Stimulated activated CD4-positive, alpha-beta T cell treated with anti-CD3 and anti-CD28 coated beads, TNF-alpha, amount 100 ng/mL, for 48 hours (primary cell): Measurements from ENCODE around the gene TRIM56.
"Not testable (repeated sequence)": the region's sequence is repeated elsewhere in the genome, so short reads cannot be mapped to it uniquely, and the experiment has no call there.

Experiments used
- DNase-seq, 3 donors: peaks; one replicate each; pipeline ENCODE4 v3.0.0-alpha.2; 2020; ENCODE audit warnings: low read depth in 3 of 3

The TRIM56 gene

GRCh38 chr7:101092266-101092905, 7.1 kb downstream of the TRIM56 start:
- DNase-seq: not testable (repeated sequence)

- no peak for DNase-seq
Observed at GRCh38 chr7:101093906-101094305, 8.6 kb downstream of the TRIM56 start.

- DNase-seq: no peak
Observed at GRCh38 chr7:101094376-101094775, 9.1 kb downstream of the TRIM56 start.

GRCh38 chr7:101094791-101095375, 9.6 kb downstream of the TRIM56 start:
- DNase-seq: peak in 2 of 3 donors; percentile 24 to 37

- no peak for DNase-seq
Observed at GRCh38 chr7:101096331-101096956, 11.2 kb downstream of the TRIM56 start.

- DNase-seq: no peak
Observed at GRCh38 chr7:101096957-101097347, 11.7 kb downstream of the TRIM56 start.

- no peak for DNase-seq
Observed at GRCh38 chr7:101097561-101097960, 12.3 kb downstream of the TRIM56 start.

GRCh38 chr7:101099969-101100781, 14.9 kb downstream of the TRIM56 start:
- DNase-seq: peak; percentile 38 to 60 (median 45)

GRCh38 chr7:101100858-101101847, 15.9 kb downstream of the TRIM56 start:
- DNase-seq: no peak

GRCh38 chr7:101102026-101102425, 16.7 kb downstream of the TRIM56 start:
- DNase-seq: no peak

- DNase-seq: not testable (repeated sequence)
Observed at GRCh38 chr7:101103701-101104100, 18.4 kb downstream of the TRIM56 start.

GRCh38 chr7:101104193-101104713, 19.0 kb downstream of the TRIM56 start:
- DNase-seq: no peak

GRCh38 chr7:101104799-101105198, 19.5 kb downstream of the TRIM56 start:
- DNase-seq: no peak

- DNase-seq: not testable (repeated sequence)
Observed at GRCh38 chr7:101105248-101105647, 20.0 kb downstream of the TRIM56 start.

GRCh38 chr7:101106386-101106785, 21.1 kb downstream of the TRIM56 start:
- no peak for DNase-seq

- DNase-seq: no peak
Observed at GRCh38 chr7:101108330-101108857, 23.1 kb downstream of the TRIM56 start.

GRCh38 chr7:101108961-101109360, 23.7 kb downstream of the TRIM56 start:
- no peak for DNase-seq

- no peak for DNase-seq
Observed at GRCh38 chr7:101109368-101109767, 24.1 kb downstream of the TRIM56 start.

- DNase-seq: no peak
Observed at GRCh38 chr7:101111261-101111660, 26.0 kb downstream of the TRIM56 start.

GRCh38 chr7:101112233-101112632, 27.0 kb downstream of the TRIM56 start:
- no peak for DNase-seq

- DNase-seq: not testable (repeated sequence)
Observed at GRCh38 chr7:101113140-101113539, 27.9 kb downstream of the TRIM56 start.
